ENCODE measurements around the gene SPPL3.

SPPL3 gene

GRCh38 chr12:120766566-120766965 lies 137.6 kb downstream of the SPPL3 start:
- POLR2A ChIA-PET: no interaction called here

DNA sequence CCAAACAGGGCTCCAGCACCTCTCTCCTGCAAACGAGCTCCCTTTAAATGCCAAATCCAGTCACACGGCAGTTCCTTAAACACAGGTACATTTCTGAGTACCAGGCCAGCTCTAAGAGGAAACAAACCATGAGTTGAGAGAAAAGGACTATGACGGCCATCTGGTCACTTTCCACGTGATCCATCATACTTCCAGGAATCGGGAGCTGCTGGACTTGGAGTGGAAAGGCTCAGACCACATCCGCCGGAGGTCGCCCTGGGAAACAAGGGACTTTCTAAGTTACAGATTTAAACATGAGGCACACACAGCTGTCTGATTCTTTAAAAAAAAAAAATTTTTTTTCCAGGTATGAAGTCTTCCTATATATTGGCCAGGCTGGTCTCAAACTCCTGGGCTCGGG lies 139.3 kb downstream of the SPPL3 start:
- H3K36me3 ChIP-seq (ENCODE audit: control insufficient read depth in 2 of 2, insufficient read depth in 1 of 2, low read length in 2 of 2): peaks cover 4 to 79% of the 10 kb centered on the region in 2 experiments; a peak in 2 of 3 replicates
- peaks cover 3% of the 10 kb centered on the region; the same call in 1 of the 2 replicates for H3K4me1 ChIP-seq (ENCODE audit: control insufficient read depth, insufficient read depth, low read length)
- POLR2A ChIA-PET: no interaction called here
- CTCF ChIA-PET: interaction anchor here (0.8 to 1.1 kb wide), 2 partner anchors 182 to 207 kb away, joined by 3 to 5 read pairs; no protein-coding TSS in a partner anchor
- H3K27ac ChIP-seq (ENCODE audit: extremely low read depth, low read depth, low read length): no peak overlapping the region
- TF ChIP-seq ZNF169 (tag by site-specific recombination; IDR thresholded peaks at IDR 0.05) (no peak), ZNF175 (tag by site-specific recombination; IDR thresholded peaks at IDR 0.05) (no peak), ZNF624 (tag by site-specific recombination; IDR thresholded peaks at IDR 0.05) (no peak), MYNN (tag by site-specific recombination; IDR thresholded peaks at IDR 0.05; ENCODE audit: borderline replicate concordance) (no peak), ZNF19 (tag by site-specific recombination; IDR thresholded peaks at IDR 0.05; ENCODE audit: low read depth) (no peak), ZNF571 (tag by site-specific recombination; IDR thresholded peaks at IDR 0.05) (no peak), ZNF843 (tag by site-specific recombination; IDR thresholded peaks at IDR 0.05) (no peak), GFI1B (tag by site-specific recombination; IDR thresholded peaks at IDR 0.05) (no peak), ZNF658 (tag by site-specific recombination; IDR thresholded peaks at IDR 0.05) (no peak), ZNF549 (tag by site-specific recombination; IDR thresholded peaks at IDR 0.05) (no peak), ZNF266 (tag by site-specific recombination; IDR thresholded peaks at IDR 0.05; ENCODE audit: low read depth) (no peak), SALL2 (tag by site-specific recombination; IDR thresholded peaks at IDR 0.05; ENCODE audit: borderline replicate concordance) (no peak), ZNF37A (tag by site-specific recombination; IDR thresholded peaks at IDR 0.05) (no peak), HOXD13 (CRISPR knock-in tag; IDR thresholded peaks at IDR 0.05; ENCODE audit: borderline replicate concordance) (no peak), REPIN1 (tag by site-specific recombination; IDR thresholded peaks at IDR 0.05; ENCODE audit: low read depth) (no peak), ZNF785 (tag by site-specific recombination; IDR thresholded peaks at IDR 0.05) (no peak), ZNF585B (tag by site-specific recombination; IDR thresholded peaks at IDR 0.05) (no peak)
- TF ChIP-seq, protein P1, sequence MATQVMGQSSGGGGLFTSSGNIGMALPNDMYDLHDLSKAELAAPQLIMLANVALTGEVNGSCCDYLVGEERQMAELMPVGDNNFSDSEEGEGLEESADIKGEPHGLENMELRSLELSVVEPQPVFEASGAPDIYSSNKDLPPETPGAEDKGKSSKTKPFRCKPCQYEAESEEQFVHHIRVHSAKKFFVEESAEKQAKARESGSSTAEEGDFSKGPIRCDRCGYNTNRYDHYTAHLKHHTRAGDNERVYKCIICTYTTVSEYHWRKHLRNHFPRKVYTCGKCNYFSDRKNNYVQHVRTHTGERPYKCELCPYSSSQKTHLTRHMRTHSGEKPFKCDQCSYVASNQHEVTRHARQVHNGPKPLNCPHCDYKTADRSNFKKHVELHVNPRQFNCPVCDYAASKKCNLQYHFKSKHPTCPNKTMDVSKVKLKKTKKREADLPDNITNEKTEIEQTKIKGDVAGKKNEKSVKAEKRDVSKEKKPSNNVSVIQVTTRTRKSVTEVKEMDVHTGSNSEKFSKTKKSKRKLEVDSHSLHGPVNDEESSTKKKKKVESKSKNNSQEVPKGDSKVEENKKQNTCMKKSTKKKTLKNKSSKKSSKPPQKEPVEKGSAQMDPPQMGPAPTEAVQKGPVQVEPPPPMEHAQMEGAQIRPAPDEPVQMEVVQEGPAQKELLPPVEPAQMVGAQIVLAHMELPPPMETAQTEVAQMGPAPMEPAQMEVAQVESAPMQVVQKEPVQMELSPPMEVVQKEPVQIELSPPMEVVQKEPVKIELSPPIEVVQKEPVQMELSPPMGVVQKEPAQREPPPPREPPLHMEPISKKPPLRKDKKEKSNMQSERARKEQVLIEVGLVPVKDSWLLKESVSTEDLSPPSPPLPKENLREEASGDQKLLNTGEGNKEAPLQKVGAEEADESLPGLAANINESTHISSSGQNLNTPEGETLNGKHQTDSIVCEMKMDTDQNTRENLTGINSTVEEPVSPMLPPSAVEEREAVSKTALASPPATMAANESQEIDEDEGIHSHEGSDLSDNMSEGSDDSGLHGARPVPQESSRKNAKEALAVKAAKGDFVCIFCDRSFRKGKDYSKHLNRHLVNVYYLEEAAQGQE (tag by site-specific recombination; IDR thresholded peaks at IDR 0.05): no peak
- TF ChIP-seq, protein P2, sequence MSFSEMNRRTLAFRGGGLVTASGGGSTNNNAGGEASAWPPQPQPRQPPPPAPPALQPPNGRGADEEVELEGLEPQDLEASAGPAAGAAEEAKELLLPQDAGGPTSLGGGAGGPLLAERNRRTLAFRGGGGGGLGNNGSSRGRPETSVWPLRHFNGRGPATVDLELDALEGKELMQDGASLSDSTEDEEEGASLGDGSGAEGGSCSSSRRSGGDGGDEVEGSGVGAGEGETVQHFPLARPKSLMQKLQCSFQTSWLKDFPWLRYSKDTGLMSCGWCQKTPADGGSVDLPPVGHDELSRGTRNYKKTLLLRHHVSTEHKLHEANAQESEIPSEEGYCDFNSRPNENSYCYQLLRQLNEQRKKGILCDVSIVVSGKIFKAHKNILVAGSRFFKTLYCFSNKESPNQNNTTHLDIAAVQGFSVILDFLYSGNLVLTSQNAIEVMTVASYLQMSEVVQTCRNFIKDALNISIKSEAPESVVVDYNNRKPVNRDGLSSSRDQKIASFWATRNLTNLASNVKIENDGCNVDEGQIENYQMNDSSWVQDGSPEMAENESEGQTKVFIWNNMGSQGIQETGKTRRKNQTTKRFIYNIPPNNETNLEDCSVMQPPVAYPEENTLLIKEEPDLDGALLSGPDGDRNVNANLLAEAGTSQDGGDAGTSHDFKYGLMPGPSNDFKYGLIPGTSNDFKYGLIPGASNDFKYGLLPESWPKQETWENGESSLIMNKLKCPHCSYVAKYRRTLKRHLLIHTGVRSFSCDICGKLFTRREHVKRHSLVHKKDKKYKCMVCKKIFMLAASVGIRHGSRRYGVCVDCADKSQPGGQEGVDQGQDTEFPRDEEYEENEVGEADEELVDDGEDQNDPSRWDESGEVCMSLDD (tag by site-specific recombination; IDR thresholded peaks at IDR 0.05): no peak
- no peak overlapping the region for H3K4me3 ChIP-seq (ENCODE audit: low read depth, low read length)
- H3K9me3 ChIP-seq (ENCODE audit: control insufficient read depth, insufficient read depth, low read depth, low read length): no peaks in the 10 kb centered on the region

More at GRCh38 chr12:120766566-120766965, 137.6 kb downstream of the SPPL3 start:
- CTCF ChIA-PET: interaction anchor here (0.6 kb wide), 1 partner anchor 9 kb away, joined by 4 read pairs; no protein-coding TSS in a partner anchor
- Histone ChIP-seq H3K27ac (ENCODE audit: extremely low read depth, low read depth, low read length) (no peak overlapping the region), H3K9me3 (ENCODE audit: control insufficient read depth, insufficient read depth, low read depth, low read length) (no peaks in the 10 kb centered on the region), H3K36me3 (ENCODE audit: control insufficient read depth in 2 of 2, insufficient read depth in 1 of 2, low read length in 2 of 2) (peaks cover 4 to 68% of the 10 kb centered on the region in 2 experiments; a peak in 2 of 3 replicates), H3K4me1 (ENCODE audit: control insufficient read depth, insufficient read depth, low read length) (peaks cover 3% of the 10 kb centered on the region; the same call in 1 of the 2 replicates), H3K4me3 (ENCODE audit: low read depth, low read length) (no peak overlapping the region)
- TF ChIP-seq, protein P3, sequence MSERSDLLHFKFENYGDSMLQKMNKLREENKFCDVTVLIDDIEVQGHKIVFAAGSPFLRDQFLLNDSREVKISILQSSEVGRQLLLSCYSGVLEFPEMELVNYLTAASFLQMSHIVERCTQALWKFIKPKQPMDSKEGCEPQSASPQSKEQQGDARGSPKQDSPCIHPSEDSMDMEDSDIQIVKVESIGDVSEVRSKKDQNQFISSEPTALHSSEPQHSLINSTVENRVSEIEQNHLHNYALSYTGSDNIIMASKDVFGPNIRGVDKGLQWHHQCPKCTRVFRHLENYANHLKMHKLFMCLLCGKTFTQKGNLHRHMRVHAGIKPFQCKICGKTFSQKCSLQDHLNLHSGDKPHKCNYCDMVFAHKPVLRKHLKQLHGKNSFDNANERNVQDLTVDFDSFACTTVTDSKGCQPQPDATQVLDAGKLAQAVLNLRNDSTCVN (tag by site-specific recombination; optimal IDR thresholded peaks at IDR 0.05): no peak
- TF ChIP-seq, protein P4, sequence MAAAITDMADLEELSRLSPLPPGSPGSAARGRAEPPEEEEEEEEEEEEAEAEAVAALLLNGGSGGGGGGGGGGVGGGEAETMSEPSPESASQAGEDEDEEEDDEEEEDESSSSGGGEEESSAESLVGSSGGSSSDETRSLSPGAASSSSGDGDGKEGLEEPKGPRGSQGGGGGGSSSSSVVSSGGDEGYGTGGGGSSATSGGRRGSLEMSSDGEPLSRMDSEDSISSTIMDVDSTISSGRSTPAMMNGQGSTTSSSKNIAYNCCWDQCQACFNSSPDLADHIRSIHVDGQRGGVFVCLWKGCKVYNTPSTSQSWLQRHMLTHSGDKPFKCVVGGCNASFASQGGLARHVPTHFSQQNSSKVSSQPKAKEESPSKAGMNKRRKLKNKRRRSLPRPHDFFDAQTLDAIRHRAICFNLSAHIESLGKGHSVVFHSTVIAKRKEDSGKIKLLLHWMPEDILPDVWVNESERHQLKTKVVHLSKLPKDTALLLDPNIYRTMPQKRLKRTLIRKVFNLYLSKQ (tag by site-specific recombination; IDR thresholded peaks at IDR 0.05; ENCODE audit: borderline replicate concordance): no peak
- no peak for TF ChIP-seq OVOL3 (tag by site-specific recombination; IDR thresholded peaks at IDR 0.05)

Data from HEK293 (cell line).